SK-N-SH treated with all-trans-retinoic acid at 6 μM for 48 hours (cell line): ENCODE data around the gene HDGFL2.

Experiments
- ATAC-seq: fragments of 200-7000 bp; cut with Tn5 transposase; 3 replicates; pipeline ENCODE4 v1.9.1; 2020; ENCODE audit warnings: mild to moderate bottlenecking, moderate library complexity
- ARNTL ChIP-seq: fragments of 450-650 bp; formaldehyde crosslinking; IDR thresholded peaks from 2 replicates; pipeline ENCODE4 v1.5.0; 2020; ENCODE audit warnings: low read depth, mild to moderate bottlenecking, moderate library complexity, borderline replicate concordance
- BACH2 ChIP-seq: fragments of 250-450 bp; sonication (Bioruptor Pico); IDR thresholded peaks from 2 replicates; pipeline ENCODE4 v1.9.0; 2021; ENCODE audit warnings: mild to moderate bottlenecking, borderline replicate concordance
- CSDC2 ChIP-seq: fragments of 250-450 bp; sonication (Bioruptor Pico); IDR thresholded peaks from 2 replicates; pipeline ENCODE4 v1.5.0; 2020; ENCODE audit warnings: mild to moderate bottlenecking, moderate library complexity
- ESRRG ChIP-seq: fragments of 250-450 bp; sonication (Bioruptor Pico); IDR thresholded peaks from 2 replicates; pipeline ENCODE4 v1.6.1; 2021; ENCODE audit warnings: mild to moderate bottlenecking
- GLIS3 ChIP-seq: fragments of 250-450 bp; sonication (Bioruptor Pico); IDR thresholded peaks from 2 replicates; pipeline ENCODE4 v1.5.0; 2020; ENCODE audit warnings: mild to moderate bottlenecking, moderate library complexity
- ISL1 ChIP-seq: fragments of 250-450 bp; sonication (Bioruptor Pico); IDR thresholded peaks from 2 replicates; pipeline ENCODE4 v2.1.2; 2022; ENCODE audit warnings: mild to moderate bottlenecking, moderate library complexity
- OSR1 ChIP-seq: fragments of 250-450 bp; sonication (Bioruptor Pico); IDR thresholded peaks from 2 replicates; pipeline ENCODE4 v1.8.0; 2022; ENCODE audit warnings: moderate library complexity, mild to moderate bottlenecking, inconsistent platforms
- PPARA ChIP-seq: fragments of 250-450 bp; sonication (Bioruptor Pico); IDR thresholded peaks from 2 replicates; pipeline ENCODE4 v1.5.0; 2020; ENCODE audit warnings: mild to moderate bottlenecking, borderline replicate concordance
- RARB ChIP-seq: fragments of 250-450 bp; sonication (Bioruptor Pico); IDR thresholded peaks from 2 replicates; pipeline ENCODE4 v1.8.0; 2021; ENCODE audit warnings: mild to moderate bottlenecking, moderate library complexity
- SNAI2 ChIP-seq: fragments of 250-450 bp; sonication (Bioruptor Pico); IDR thresholded peaks from 2 replicates; pipeline ENCODE4 v1.5.0; 2020; ENCODE audit warnings: mild to moderate bottlenecking, moderate library complexity
- TCF4 ChIP-seq: fragments of 250-450 bp; sonication (Bioruptor Pico); IDR thresholded peaks from 2 replicates; pipeline ENCODE4 v1.8.0; 2021; ENCODE audit warnings: mild to moderate bottlenecking, moderate library complexity, borderline replicate concordance
- TOX ChIP-seq: fragments of 250-450 bp; sonication (Bioruptor Pico); IDR thresholded peaks from 2 replicates; pipeline ENCODE4 v1.8.0; 2021; ENCODE audit warnings: mild to moderate bottlenecking, moderate library complexity, borderline replicate concordance
- ZC3H10 ChIP-seq: fragments of 250-450 bp; sonication (Bioruptor Pico); IDR thresholded peaks from 2 replicates; pipeline ENCODE4 v1.5.1; 2021; ENCODE audit warnings: mild to moderate bottlenecking, moderate library complexity
- ZFP3 ChIP-seq: fragments of 250-450 bp; sonication (Bioruptor Pico); IDR thresholded peaks from 2 replicates; pipeline ENCODE4 v1.5.0; 2020; ENCODE audit warnings: mild to moderate bottlenecking, moderate library complexity
- ZFP30 ChIP-seq: fragments of 450-650 bp; formaldehyde crosslinking; IDR thresholded peaks from 2 replicates; pipeline ENCODE4 v1.5.0; 2022; ENCODE audit warnings: mild to moderate bottlenecking, moderate library complexity
- ZNF565 ChIP-seq: fragments of 450-650 bp; formaldehyde crosslinking; conservative IDR thresholded peaks from 2 replicates; pipeline ENCODE4 v1.5.0; 2020; ENCODE audit warnings: low read depth, mild to moderate bottlenecking, moderate library complexity
- ZNF70 ChIP-seq: fragments of 450-650 bp; formaldehyde crosslinking; IDR thresholded peaks from 2 replicates; pipeline ENCODE4 v1.5.0; 2020; ENCODE audit warnings: mild to moderate bottlenecking, moderate library complexity
- ZNF8 ChIP-seq: fragments of 450-650 bp; formaldehyde crosslinking; IDR thresholded peaks from 2 replicates; pipeline ENCODE4 v1.5.0; 2020; ENCODE audit warnings: mild to moderate bottlenecking, moderate library complexity
- TF ChIP-seq, protein P1 (sequence below): fragments of 250-450 bp; sonication (Bioruptor Pico); IDR thresholded peaks from 2 replicates; pipeline ENCODE4 v1.5.1; 2021; ENCODE audit warnings: mild to moderate bottlenecking, moderate library complexity
- TF ChIP-seq, protein P2 (sequence below): fragments of 250-450 bp; sonication (Bioruptor Pico); IDR thresholded peaks from 2 replicates; pipeline ENCODE4 v1.5.0; 2020; ENCODE audit warnings: mild to moderate bottlenecking, moderate library complexity
- TF ChIP-seq, protein P3 (sequence below): fragments of 250-450 bp; sonication (Bioruptor Pico); IDR thresholded peaks from 2 replicates; pipeline ENCODE4 v1.8.0; 2020; ENCODE audit warnings: mild to moderate bottlenecking, moderate library complexity, borderline replicate concordance
- TF ChIP-seq, protein P4 (sequence below): fragments of 250-450 bp; sonication (Bioruptor Pico); IDR thresholded peaks from 2 replicates; pipeline ENCODE4 v1.8.0; 2021; ENCODE audit warnings: low read depth, mild to moderate bottlenecking, moderate library complexity, borderline replicate concordance
- TF ChIP-seq, protein P5 (sequence below): fragments of 250-450 bp; sonication (Bioruptor Pico); IDR thresholded peaks from 2 replicates; pipeline ENCODE4 v1.5.1; 2020; ENCODE audit warnings: low read depth, mild to moderate bottlenecking, moderate library complexity

HDGFL2 gene

DNA sequence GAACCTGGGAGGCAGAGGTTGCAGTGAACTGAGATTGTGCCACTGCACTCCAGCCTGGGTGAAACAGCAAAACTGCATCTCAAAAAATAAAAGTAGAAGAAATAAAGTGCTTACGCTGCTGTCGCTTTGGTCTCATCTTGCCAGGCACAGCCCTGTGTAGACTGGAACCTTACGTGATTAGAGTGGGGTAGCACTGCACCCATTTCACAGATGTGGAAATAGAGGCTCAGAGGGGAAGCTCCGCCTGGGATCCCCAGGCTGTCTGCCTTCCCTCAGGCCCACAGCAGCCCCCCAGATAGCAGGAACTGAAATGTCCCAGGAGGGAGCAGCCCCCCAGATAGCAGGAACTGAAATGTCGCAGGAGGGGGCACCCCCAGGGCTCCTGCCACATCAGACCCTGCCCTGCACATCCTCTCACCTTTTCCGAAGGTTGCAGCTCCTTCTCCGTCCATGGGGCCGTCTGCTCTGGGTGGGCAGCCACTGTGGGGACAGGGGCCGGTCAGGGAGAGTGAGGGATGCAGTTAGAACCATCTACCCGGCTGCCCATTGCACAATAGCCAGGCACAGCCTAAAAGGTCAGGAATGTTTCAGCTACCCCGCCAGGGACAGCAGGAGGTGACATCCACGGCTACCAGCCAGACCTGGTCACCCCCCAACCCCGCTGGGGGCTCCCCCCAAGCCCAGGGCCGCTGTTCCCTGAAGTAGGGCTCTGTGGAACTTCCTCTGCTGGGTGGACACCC, 44.3 kb downstream of the HDGFL2 start:
- TF ChIP-seq ISL1 (no peak), TOX (no peak), GLIS3 (CRISPR knock-in tag) (no peak), SNAI2 (CRISPR knock-in tag) (no peak), TCF4 (CRISPR knock-in tag) (no peak), ARNTL (CRISPR knock-in tag) (no peak), RARB (CRISPR knock-in tag) (no peak), BACH2 (CRISPR knock-in tag) (no peak), PPARA (no peak), ZNF70 (no peak), ZFP3 (CRISPR knock-in tag) (no peak), ZFP30 (no peak), OSR1 (CRISPR knock-in tag) (no peak), CSDC2 (CRISPR knock-in tag) (no peak), ZNF8 (CRISPR knock-in tag) (no peak), ZC3H10 (CRISPR knock-in tag) (no peak)
- TF ChIP-seq, protein P1, sequence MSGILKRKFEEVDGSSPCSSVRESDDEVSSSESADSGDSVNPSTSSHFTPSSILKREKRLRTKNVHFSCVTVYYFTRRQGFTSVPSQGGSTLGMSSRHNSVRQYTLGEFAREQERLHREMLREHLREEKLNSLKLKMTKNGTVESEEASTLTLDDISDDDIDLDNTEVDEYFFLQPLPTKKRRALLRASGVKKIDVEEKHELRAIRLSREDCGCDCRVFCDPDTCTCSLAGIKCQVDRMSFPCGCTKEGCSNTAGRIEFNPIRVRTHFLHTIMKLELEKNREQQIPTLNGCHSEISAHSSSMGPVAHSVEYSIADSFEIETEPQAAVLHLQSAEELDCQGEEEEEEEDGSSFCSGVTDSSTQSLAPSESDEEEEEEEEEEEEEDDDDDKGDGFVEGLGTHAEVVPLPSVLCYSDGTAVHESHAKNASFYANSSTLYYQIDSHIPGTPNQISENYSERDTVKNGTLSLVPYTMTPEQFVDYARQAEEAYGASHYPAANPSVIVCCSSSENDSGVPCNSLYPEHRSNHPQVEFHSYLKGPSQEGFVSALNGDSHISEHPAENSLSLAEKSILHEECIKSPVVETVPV: no peak
- TF ChIP-seq, protein P2, sequence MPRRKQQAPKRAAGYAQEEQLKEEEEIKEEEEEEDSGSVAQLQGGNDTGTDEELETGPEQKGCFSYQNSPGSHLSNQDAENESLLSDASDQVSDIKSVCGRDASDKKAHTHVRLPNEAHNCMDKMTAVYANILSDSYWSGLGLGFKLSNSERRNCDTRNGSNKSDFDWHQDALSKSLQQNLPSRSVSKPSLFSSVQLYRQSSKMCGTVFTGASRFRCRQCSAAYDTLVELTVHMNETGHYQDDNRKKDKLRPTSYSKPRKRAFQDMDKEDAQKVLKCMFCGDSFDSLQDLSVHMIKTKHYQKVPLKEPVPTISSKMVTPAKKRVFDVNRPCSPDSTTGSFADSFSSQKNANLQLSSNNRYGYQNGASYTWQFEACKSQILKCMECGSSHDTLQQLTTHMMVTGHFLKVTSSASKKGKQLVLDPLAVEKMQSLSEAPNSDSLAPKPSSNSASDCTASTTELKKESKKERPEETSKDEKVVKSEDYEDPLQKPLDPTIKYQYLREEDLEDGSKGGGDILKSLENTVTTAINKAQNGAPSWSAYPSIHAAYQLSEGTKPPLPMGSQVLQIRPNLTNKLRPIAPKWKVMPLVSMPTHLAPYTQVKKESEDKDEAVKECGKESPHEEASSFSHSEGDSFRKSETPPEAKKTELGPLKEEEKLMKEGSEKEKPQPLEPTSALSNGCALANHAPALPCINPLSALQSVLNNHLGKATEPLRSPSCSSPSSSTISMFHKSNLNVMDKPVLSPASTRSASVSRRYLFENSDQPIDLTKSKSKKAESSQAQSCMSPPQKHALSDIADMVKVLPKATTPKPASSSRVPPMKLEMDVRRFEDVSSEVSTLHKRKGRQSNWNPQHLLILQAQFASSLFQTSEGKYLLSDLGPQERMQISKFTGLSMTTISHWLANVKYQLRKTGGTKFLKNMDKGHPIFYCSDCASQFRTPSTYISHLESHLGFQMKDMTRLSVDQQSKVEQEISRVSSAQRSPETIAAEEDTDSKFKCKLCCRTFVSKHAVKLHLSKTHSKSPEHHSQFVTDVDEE (CRISPR knock-in tag): no peak
- TF ChIP-seq, protein P3, sequence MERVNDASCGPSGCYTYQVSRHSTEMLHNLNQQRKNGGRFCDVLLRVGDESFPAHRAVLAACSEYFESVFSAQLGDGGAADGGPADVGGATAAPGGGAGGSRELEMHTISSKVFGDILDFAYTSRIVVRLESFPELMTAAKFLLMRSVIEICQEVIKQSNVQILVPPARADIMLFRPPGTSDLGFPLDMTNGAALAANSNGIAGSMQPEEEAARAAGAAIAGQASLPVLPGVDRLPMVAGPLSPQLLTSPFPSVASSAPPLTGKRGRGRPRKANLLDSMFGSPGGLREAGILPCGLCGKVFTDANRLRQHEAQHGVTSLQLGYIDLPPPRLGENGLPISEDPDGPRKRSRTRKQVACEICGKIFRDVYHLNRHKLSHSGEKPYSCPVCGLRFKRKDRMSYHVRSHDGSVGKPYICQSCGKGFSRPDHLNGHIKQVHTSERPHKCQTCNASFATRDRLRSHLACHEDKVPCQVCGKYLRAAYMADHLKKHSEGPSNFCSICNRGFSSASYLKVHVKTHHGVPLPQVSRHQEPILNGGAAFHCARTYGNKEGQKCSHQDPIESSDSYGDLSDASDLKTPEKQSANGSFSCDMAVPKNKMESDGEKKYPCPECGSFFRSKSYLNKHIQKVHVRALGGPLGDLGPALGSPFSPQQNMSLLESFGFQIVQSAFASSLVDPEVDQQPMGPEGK: no peak
- ATAC-seq: no peak

DNA sequence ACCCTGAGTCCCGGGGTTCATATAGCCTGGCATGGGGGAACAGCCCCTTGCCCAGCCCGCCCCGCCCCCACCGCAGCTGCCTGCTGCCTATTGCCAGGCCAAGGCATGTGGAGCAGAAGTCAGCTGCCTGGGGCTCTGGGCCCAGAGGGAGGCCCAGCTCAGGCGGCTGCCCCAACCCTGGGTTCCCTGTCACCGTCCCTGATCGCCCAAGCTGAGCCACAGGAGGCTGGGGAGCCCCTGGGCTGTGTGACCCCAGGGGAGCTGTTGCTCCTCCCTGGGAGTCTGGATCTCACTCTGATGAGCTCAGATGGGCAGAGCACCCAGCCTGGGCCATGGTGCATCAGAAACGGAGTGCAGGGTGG, 44.8 kb downstream of the HDGFL2 start:
- TF ChIP-seq ZFP3 (CRISPR knock-in tag) (no peak), RARB (CRISPR knock-in tag) (no peak), ZFP30 (no peak), ZC3H10 (CRISPR knock-in tag) (no peak), ZNF565 (CRISPR knock-in tag) (no peak), GLIS3 (CRISPR knock-in tag) (no peak), OSR1 (CRISPR knock-in tag) (no peak), TOX (no peak), ISL1 (no peak), PPARA (no peak)
- TF ChIP-seq, all 23 proteins: peak for 0
- no peak; the same call in 2 of the 3 replicates for ATAC-seq

DNA sequence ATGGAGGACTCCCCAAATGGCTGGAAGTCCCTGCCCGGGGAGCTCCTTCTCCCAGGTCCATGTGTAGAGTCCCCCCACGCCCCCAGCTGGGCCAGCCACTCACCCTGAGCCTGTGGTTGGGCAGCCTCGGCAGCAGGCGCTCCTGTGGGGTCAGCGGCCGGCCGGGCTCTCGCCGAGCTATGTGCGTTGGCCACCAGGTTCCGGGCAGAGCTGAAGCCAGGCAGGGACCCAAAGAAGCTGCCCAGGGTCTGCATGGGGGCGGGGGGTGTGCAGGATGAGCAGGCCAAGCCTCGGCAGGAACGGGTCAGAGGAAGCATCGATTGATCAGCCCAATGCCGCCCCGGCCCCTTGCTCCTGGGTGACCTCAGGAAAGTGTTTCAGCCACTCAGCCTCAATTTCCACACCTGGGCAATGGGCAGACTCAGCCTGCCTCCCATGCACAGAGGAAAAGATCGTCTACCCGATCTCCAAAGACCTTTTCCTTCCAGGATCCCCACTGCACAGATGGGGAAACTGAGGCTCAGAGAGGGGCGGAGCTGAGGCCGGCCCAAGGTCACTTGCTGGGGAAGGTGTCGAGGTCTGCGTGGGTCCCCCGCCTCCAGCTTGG, 45.5 kb downstream of the HDGFL2 start:
- ATAC-seq: no peak
- TF ChIP-seq, protein P4, sequence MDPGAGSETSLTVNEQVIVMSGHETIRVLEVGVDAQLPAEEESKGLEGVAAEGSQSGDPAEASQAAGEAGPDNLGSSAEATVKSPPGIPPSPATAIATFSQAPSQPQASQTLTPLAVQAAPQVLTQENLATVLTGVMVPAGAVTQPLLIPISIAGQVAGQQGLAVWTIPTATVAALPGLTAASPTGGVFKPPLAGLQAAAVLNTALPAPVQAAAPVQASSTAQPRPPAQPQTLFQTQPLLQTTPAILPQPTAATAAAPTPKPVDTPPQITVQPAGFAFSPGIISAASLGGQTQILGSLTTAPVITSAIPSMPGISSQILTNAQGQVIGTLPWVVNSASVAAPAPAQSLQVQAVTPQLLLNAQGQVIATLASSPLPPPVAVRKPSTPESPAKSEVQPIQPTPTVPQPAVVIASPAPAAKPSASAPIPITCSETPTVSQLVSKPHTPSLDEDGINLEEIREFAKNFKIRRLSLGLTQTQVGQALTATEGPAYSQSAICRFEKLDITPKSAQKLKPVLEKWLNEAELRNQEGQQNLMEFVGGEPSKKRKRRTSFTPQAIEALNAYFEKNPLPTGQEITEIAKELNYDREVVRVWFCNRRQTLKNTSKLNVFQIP (CRISPR knock-in tag): no peak
- TF ChIP-seq BACH2 (CRISPR knock-in tag): no peak
- no peak for TF ChIP-seq CSDC2 (CRISPR knock-in tag)
- TF ChIP-seq TCF4 (CRISPR knock-in tag): no peak
- no peak for TF ChIP-seq ZNF8 (CRISPR knock-in tag)
- TF ChIP-seq, protein P1: no peak
- TF ChIP-seq ZFP30: no peak
- no peak for TF ChIP-seq GLIS3 (CRISPR knock-in tag)
- TF ChIP-seq, protein P5, sequence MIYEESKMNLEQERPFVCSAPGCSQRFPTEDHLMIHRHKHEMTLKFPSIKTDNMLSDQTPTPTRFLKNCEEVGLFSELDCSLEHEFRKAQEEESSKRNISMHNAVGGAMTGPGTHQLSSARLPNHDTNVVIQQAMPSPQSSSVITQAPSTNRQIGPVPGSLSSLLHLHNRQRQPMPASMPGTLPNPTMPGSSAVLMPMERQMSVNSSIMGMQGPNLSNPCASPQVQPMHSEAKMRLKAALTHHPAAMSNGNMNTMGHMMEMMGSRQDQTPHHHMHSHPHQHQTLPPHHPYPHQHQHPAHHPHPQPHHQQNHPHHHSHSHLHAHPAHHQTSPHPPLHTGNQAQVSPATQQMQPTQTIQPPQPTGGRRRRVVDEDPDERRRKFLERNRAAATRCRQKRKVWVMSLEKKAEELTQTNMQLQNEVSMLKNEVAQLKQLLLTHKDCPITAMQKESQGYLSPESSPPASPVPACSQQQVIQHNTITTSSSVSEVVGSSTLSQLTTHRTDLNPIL (CRISPR knock-in tag): no peak
- no peak for TF ChIP-seq OSR1 (CRISPR knock-in tag)
- TF ChIP-seq ESRRG (CRISPR knock-in tag): no peak
- TF ChIP-seq, all 23 proteins: peak for 0
